Measurements from ENCODE around the gene CNTLN.
A peak's percentile ranks its signal among the peaks of the same experiment; 100 is the strongest.
"Not testable (repeated sequence)": the region's sequence is repeated elsewhere in the genome, so short reads cannot be mapped to it uniquely, and the experiment has no call there.

CNTLN gene

GRCh38 chr9:17177496-17177895 is 42.7 kb downstream of the CNTLN start:
- not testable (repeated sequence) for DNase-seq

DNA sequence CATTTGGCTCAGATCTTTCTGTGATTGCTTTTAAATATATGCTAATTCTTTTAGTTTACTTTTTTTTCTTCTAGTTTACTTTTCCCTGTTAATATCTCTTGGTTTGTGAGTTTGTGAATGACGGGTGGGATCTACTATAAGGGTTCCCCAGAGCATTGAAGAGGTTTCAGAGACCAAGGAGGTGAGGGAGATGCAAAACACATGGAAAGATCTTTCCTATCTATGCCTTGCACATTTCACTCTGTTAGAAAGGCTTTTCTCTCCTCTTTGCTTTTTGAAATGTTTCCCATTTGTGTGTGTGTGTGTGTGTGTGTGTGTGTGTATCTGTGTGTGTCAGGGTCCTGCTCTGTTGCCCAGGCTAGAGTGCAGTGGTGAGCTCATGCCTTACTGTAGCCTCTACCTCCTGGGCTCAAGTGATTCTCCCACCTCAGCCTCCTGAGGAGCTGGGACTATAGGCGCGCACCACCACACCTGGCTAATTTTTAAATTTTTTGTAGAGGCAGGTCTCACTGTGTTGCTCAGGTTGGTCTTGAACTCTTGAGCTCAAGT is 50.7 kb downstream of the CNTLN start:
- DNase-seq: no peak

DNA sequence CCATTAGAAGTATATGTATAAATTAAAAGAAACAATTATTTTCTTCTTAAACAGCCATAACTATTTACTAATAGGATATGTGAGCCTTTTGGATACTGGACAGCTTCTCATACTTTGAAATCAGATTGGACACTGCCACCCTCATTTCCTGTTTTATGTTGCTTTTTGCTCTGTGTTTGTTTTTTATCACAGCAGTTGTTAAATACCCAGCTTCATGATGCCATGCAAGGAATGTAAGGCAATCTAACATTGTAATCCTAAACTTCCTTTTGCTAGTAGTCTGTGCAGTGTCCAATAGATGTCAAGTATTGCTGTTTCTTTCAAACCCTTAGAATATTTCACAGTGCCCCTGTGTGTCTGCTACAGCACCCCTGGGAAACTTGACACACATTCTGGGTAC is 56.2 kb downstream of the CNTLN start:
- DNase-seq: no peak

GRCh38 chr9:17204611-17205152 is 69.8 kb downstream of the CNTLN start:
- DNase-seq: no peak

- no peak for DNase-seq
These were observed 81.2 kb downstream of the CNTLN start for GRCh38 chr9:17216011-17216410.

DNA sequence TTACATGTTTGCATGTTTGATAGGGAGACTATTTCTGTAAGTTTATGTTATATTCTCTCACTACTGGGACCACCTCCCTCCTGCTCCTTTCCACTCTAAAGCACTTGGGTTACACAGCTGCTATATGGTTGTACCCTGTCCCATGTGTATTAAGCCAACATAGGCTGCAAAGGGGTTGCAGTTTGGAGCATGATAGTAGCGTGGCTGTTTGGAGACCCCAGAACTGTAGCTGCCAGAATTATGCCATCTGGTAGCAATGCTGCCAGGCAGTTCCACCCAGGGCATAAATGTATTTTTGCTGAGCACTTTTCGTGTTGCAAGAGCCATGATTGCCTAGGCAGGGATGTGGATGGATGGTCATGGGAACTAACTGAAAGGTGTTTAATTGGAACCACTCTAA is 81.8 kb downstream of the CNTLN start:
- no peak for DNase-seq

DNA sequence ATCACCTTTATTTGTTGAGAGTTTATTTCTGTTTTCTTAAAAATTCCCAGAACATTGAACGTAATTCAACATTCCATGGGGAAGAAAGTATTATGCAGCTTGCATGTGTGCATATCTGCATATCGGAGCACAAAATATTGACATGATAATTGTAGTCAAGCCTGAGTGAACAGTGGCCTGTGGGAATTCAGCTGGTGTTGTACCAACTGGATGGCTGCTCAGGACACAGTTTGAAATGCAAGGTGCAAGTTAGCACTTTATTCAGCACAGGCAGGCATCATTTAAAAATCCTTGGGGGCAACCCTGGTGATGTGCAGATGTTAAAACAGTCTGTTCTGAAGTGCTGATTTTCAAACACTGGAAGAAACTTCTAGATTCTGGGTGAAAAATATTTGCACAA is 82.4 kb downstream of the CNTLN start:
- no peak for DNase-seq

DNA sequence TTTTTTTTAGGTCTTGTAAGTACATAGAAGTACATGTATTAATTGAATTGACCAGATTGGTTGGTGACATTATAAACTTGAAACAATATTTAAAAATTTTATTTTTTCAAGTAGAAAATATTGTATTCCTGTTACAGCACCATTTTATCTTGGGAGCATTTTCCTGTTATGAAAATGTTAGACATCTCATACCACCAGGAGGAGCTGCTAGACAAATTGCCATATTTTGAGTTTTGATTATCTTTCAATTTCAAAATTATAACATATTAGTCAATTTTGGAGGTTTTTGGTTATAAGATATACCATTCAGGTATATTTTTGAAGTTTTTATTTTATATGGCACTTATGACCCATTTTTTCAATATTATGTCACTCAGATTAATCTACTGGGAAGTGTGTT is 84.4 kb downstream of the CNTLN start:
- no peak for DNase-seq

DNA sequence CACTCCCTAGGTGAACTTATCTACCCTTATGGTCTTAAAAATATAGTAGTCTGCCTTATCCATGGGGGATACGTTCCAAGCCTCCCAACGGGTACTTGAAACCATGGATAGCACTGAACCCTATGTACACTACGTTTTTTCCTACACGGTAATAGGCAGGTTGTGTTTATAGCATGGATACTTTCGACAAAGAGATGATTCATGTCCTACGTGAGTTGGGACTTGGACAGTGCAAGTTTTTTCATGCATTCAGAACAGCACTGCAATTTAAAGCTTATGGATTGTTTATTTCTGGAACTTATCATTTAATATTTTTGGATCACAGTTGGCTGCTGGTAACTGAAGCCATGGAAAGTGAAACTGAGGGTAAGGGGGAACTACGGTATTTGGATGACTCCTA is 88.1 kb downstream of the CNTLN start:
- DNase-seq: no peak

DNA sequence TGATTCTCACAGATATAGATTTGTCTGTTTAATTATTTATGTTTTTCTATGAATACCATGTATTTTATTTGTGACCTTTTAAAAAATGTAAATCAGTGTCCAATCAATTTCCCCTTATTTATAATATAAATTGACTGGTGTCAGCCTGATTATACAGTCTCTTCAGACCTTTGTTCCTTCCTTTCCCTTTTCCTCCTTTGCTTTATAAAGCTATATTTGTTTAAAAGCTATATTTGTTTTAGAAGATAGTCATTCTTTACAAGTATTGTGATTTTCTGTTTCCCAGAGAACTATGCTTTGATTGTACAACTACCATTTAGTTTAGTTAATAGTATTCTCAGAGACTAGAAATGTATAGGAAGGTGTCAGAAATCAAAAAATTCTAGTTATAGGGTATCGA is 90.6 kb downstream of the CNTLN start:
- DNase-seq: no peak

DNA sequence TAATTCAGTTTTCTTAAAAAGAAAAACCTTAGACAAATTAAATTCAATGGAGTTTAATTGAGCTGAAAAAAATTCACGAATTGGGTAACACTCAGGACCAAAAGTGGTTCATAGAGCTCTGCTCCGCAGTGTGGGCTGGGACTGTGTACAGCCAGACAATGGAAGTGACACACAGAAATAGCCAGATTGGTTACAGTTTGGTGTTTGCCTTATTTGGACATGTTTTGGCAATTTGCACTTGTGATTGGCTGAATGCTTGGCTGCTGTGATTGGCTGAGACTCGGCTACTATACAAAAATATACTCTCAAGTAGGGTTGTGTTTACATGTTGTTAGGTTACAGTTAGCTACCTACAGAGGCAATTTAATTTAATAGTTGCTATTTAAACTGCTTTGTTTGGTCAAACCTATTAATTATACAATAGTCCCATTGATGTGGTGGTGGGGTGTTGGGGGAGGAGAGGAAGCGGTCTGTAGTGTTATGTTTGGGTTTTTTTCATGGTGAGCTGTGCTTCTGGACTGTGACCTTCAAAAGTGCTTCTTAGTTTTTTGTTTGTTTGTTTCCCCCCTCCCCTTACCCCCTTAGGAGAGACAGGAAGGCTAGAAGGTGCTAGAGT is 95.2 kb downstream of the CNTLN start:
- no peak for DNase-seq

GRCh38 chr9:17230646-17231045 is 95.8 kb downstream of the CNTLN start:
- DNase-seq: no peak

DNA sequence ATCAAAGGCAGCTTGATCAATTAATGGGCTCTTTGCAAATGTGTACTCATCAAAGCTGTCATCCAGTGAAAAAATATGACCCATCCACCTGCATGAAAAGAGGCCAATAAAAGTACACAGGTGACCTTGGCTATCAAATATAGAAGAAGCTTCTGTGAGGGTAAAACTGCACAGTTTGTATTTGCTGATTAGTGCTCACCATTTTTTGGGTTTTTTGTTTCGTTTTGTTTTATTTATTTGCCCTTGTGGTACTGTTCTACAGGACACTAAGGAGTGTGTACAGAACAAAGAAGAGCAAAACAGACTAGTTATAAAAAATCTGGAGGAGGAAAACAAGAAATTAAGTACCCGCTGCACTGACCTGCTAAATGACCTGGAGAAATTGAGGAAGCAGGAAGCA is 101.3 kb downstream of the CNTLN start:
- DNase-seq: no peak

- no peak for DNase-seq
These were observed 111.9 kb downstream of the CNTLN start for GRCh38 chr9:17246770-17247169.

DNA sequence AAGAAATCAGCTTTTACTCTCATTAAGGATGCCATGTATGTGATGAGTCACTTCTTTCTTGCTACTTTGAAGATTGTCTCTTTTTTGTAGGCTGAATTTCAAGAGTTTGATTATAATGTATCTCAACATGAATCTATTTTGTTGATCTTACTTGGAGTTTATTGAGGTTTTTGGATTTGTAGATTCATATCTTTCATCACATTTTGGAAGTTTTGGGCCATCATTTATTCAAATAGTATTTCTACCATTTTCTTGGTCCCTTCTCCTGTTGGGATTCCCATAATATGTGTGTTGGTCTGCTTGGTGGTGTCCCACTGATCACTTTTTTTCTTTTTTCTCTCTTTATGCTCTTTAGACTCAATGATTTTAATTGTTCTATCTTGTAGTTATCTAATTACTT is 116.3 kb downstream of the CNTLN start:
- DNase-seq: no peak

DNA sequence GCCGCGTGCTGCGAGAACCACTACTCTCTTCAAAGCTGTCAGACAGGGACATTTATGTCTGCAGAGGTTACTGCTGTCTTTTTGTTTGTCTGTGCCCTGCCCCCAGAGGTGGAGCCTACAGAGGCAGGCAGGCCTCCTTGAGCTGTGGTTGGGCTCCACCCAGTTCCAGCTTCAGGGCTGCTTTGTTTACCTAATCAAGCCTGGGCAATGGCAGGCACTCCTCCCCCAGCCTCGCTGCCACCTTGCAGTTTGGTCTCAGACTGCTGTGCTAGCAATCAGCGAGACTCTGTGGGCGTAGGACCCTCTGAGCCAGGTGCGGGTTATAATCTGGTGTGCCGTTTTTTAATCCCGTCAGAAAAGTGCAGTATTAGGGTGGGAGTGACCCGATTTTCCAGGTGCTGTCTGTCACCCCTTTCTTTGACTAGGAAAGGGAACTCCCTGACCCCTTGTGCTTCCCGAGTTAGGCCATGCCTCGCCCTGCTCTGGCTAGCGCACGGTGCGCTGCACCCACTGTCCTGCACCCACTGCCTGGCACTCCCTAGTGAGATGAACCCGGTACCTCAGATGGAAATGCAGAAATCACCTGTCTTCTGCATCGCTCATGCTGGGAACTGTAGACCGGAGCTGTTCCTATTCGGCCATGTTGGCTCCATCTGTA is 133.8 kb downstream of the CNTLN start:
- peak; percentile 9 to 61 for DNase-seq

- DNase-seq: no peak
These were observed 135.0 kb downstream of the CNTLN start for GRCh38 chr9:17269799-17270198.

DNA sequence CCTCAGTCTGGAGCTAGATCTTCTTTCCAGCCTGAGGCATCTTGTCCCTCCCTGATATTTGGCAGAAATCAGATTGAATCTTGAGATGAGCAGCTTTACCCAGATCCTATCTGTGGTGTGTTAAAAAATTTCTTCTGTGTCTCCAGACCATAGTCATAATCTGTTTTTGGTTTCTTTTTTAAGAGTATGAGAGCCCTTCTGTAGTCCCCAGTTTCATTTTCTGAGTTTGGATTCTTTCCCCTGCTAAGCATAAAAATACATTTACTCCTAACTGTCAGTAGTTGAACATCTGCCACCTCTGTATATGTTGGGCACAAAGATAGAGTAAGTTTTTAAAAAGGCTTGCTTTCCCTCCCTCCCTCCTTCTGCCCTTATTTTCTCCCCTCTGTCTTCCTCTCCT is 137.7 kb downstream of the CNTLN start:
- no peak for DNase-seq

DNA sequence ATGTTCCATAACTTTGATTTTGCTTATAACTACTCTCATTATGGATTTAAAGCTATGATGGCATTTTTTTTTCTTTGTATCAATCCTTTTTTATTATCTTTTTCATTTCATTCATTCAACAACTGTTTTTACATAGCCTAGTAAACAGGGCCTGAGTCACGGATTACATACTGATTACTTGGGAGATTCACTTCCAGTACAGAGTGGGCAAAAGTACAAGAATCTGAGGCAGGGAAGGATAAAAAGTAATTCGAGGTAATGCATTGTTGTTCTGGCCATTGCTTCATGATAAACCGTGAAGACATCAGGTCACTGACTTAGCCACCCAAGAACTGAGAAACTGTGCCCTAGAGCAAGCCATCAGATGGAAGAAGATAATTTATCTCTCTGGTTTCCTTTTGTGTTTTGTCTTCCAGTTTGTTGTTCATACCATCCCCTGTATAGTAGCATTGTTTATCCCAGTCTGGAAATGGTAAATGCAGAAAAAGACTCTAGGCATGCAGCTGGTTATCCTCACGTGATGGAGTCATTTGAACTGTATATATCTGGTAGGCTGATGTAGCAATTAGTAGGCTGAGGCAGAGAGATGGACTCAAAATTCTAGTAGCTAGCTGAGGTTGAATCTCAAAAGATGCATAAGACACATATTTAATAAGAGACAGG is 145.6 kb downstream of the CNTLN start:
- no peak for DNase-seq

- DNase-seq: peak in 1 of 2 experiments; percentile 1
These were observed 155.8 kb downstream of the CNTLN start for GRCh38 chr9:17290673-17291072.

GRCh38 chr9:17291766-17292165 is 156.9 kb downstream of the CNTLN start:
- no peak for DNase-seq

- DNase-seq: no peak
These were observed 158.8 kb downstream of the CNTLN start for GRCh38 chr9:17293685-17294084.

GRCh38 chr9:17294822-17295624 is 160.2 kb downstream of the CNTLN start:
- no peak for DNase-seq
